ENCODE results near the gene DUSP8. TPM values are rescaled to one million over a fixed set of nuclear protein-coding genes. Genes with fewer than 3 reads are reported as not detected.
"Not testable (repeated sequence)": the region's sequence is repeated elsewhere in the genome, so short reads cannot be mapped to it uniquely, and the experiment has no call there.

Gene DUSP8
- total RNA-seq, 1 experiment from 2014 or later = 4.4 TPM

DNA sequence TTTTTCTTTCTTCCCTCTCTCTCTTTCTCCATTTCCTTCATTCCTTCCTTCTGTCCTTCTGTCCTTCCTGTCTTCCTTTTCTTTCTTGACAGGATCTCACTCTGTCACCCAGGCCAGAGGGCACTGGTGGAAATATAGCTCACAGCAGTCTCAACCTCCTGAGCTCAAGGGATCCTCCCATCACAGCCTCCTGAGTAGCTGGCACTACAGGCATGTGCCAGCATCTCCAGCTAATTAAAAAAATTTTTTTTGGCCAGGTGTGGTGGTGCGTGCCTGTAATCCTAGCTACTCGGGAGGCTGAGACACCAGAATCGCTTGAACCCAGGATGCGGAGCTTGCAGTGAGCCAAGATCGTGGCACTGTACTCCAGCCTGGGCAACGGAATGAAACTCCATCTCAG is 4.8 kb upstream of the DUSP8 start:
- TF ChIP-seq, protein P1, sequence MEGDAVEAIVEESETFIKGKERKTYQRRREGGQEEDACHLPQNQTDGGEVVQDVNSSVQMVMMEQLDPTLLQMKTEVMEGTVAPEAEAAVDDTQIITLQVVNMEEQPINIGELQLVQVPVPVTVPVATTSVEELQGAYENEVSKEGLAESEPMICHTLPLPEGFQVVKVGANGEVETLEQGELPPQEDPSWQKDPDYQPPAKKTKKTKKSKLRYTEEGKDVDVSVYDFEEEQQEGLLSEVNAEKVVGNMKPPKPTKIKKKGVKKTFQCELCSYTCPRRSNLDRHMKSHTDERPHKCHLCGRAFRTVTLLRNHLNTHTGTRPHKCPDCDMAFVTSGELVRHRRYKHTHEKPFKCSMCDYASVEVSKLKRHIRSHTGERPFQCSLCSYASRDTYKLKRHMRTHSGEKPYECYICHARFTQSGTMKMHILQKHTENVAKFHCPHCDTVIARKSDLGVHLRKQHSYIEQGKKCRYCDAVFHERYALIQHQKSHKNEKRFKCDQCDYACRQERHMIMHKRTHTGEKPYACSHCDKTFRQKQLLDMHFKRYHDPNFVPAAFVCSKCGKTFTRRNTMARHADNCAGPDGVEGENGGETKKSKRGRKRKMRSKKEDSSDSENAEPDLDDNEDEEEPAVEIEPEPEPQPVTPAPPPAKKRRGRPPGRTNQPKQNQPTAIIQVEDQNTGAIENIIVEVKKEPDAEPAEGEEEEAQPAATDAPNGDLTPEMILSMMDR (conservative IDR thresholded peaks at IDR 0.05) = no peak
- H3K27ac Mint-ChIP-seq = no peak overlapping the region
- peaks cover 9% of the 10 kb centered on the region in 2 experiments for H3K9me3 Mint-ChIP-seq
- H3K23me2 ChIP-seq (ENCODE audit: insufficient read length, low read depth, low read length, poor library complexity, severe bottlenecking) = peaks cover 16% of the 10 kb centered on the region
- no peak overlapping the region for H3K56ac ChIP-seq (ENCODE audit: insufficient read length, low read depth, low read length)
- no peak overlapping the region for H3K23ac ChIP-seq (ENCODE audit: insufficient read length, low read depth, low read length)
- no peak overlapping the region for H3K18ac ChIP-seq (ENCODE audit: insufficient read length, low read depth, low read length)
- peaks cover 19% of the 10 kb centered on the region for H3K27me3 ChIP-seq (ENCODE audit: insufficient read depth, low read length)
- H4K5ac ChIP-seq (ENCODE audit: insufficient read length, low read depth, low read length) = no peak overlapping the region
- no peak for DNase-seq
- H4K20me1 ChIP-seq (ENCODE audit: control insufficient read depth, insufficient read depth, insufficient read length) = no peaks in the 10 kb centered on the region
- no peak overlapping the region for H2BK20ac ChIP-seq (ENCODE audit: low read depth, low read length, poor library complexity, severe bottlenecking)
- H3K9me3 ChIP-seq (ENCODE audit: control insufficient read depth, low read depth, low read length) = no peaks in the 10 kb centered on the region
- no peaks in the 10 kb centered on the region for H3K4me1 ChIP-seq (ENCODE audit: insufficient read depth, low read length)
- no peak overlapping the region for H2BK15ac ChIP-seq (ENCODE audit: low read depth, low read length)
- H2BK5ac ChIP-seq (ENCODE audit: insufficient read length, low read length) = no peak overlapping the region
- peaks cover 71% of the 10 kb centered on the region for H3K27me3 Mint-ChIP-seq (ENCODE audit: low read depth)
- no peak overlapping the region for H4K8ac ChIP-seq (replicated peaks; ENCODE audit: insufficient read length, low read depth, low read length)
- H3K79me1 ChIP-seq (ENCODE audit: insufficient read depth, low read depth, low read length, poor library complexity, severe bottlenecking) = no peaks in the 10 kb centered on the region
- H2AFZ ChIP-seq (ENCODE audit: low read length) = no peak overlapping the region
- H3K4ac ChIP-seq (ENCODE audit: low read depth, low read length) = no peak overlapping the region
- H2BK12ac ChIP-seq (ENCODE audit: insufficient read length, low read depth, low read length) = no peak overlapping the region
- no peaks in the 10 kb centered on the region for H3K79me2 ChIP-seq (ENCODE audit: insufficient read depth, low read length)
- no peak overlapping the region for H4K91ac ChIP-seq (ENCODE audit: insufficient read length, low read depth, low read length)
- H3K9ac ChIP-seq (ENCODE audit: extremely low read depth, insufficient read length, low read length) = no peak overlapping the region
- no peak overlapping the region for H2AK5ac ChIP-seq (ENCODE audit: insufficient read length, low read length)
- no peak overlapping the region for H3K4me3 Mint-ChIP-seq
- H3T11ph ChIP-seq (ENCODE audit: low read length) = no peak overlapping the region
- no peak overlapping the region for H3K27ac ChIP-seq (ENCODE audit: insufficient read length, low read depth, low read length)
- no peak overlapping the region for H3K14ac ChIP-seq (ENCODE audit: insufficient read depth, low read length)
- no CpG with 5 or more reads among the region's 6 CpGs for WGBS (ENCODE audit: extremely low coverage, insufficient read length, low lambda C conversion rate)
- H3K4me2 ChIP-seq (ENCODE audit: insufficient read depth, insufficient read length, low read length) = no peak overlapping the region
- peaks cover 0 to 4% (median 0%) of the 10 kb centered on the region in 3 experiments; a peak in 3 of 7 replicates for H3K36me3 Mint-ChIP-seq (ENCODE audit: insufficient read depth in 1 of 3, low read depth in 3 of 3)
- H2BK120ac ChIP-seq (ENCODE audit: low read depth, low read length, poor library complexity, severe bottlenecking) = no peak overlapping the region
- H3K4me1 Mint-ChIP-seq = peaks cover 5 to 6% of the 10 kb centered on the region in 2 experiments; a peak in 2 of 4 replicates

GRCh38 chr11:1575756-1576155 is 3.7 kb upstream of the DUSP8 start:
- H3K4me2 ChIP-seq (ENCODE audit: insufficient read depth, insufficient read length, low read length); H3K79me2 ChIP-seq (ENCODE audit: insufficient read depth, low read length); H4K8ac ChIP-seq (replicated peaks; ENCODE audit: insufficient read length, low read depth, low read length); H3K9ac ChIP-seq (ENCODE audit: extremely low read depth, insufficient read length, low read length); DNase-seq; H2BK5ac ChIP-seq (ENCODE audit: insufficient read length, low read length); H3K14ac ChIP-seq (ENCODE audit: insufficient read depth, low read length); H2BK12ac ChIP-seq (ENCODE audit: insufficient read length, low read depth, low read length); H3K4me1 ChIP-seq (ENCODE audit: insufficient read depth, low read length); H3K4me1 Mint-ChIP-seq; H3K27ac ChIP-seq (ENCODE audit: insufficient read length, low read depth, low read length); H4K20me1 ChIP-seq (ENCODE audit: control insufficient read depth, insufficient read depth, insufficient read length); H4K91ac ChIP-seq (ENCODE audit: insufficient read length, low read depth, low read length); H3K9me3 Mint-ChIP-seq; H3K56ac ChIP-seq (ENCODE audit: insufficient read length, low read depth, low read length); H3K79me1 ChIP-seq (ENCODE audit: insufficient read depth, low read depth, low read length, poor library complexity, severe bottlenecking); H3K4ac ChIP-seq (ENCODE audit: low read depth, low read length); H3K18ac ChIP-seq (ENCODE audit: insufficient read length, low read depth, low read length); H3K23ac ChIP-seq (ENCODE audit: insufficient read length, low read depth, low read length); H2BK20ac ChIP-seq (ENCODE audit: low read depth, low read length, poor library complexity, severe bottlenecking); H3T11ph ChIP-seq (ENCODE audit: low read length); H2BK120ac ChIP-seq (ENCODE audit: low read depth, low read length, poor library complexity, severe bottlenecking); H2AFZ ChIP-seq (ENCODE audit: low read length); H2AK5ac ChIP-seq (ENCODE audit: insufficient read length, low read length); H3K36me3 Mint-ChIP-seq (ENCODE audit: insufficient read depth in 1 of 3, low read depth in 3 of 3); H3K9me3 ChIP-seq (ENCODE audit: control insufficient read depth, low read depth, low read length); H2BK15ac ChIP-seq (ENCODE audit: low read depth, low read length); H4K5ac ChIP-seq (ENCODE audit: insufficient read length, low read depth, low read length); H3K27ac Mint-ChIP-seq; H3K4me3 Mint-ChIP-seq: not testable (repeated sequence)
- H3K27me3 Mint-ChIP-seq (ENCODE audit: low read depth) = peaks cover 69% of the 10 kb centered on the region
- WGBS (ENCODE audit: extremely low coverage, insufficient read length, low lambda C conversion rate) = no CpG with 5 or more reads among the region's 16 CpGs
- peaks cover 19% of the 10 kb centered on the region for H3K27me3 ChIP-seq (ENCODE audit: insufficient read depth, low read length)
- peaks cover 22% of the 10 kb centered on the region for H3K23me2 ChIP-seq (ENCODE audit: insufficient read length, low read depth, low read length, poor library complexity, severe bottlenecking)
